IMR-90 (cell line): ENCODE results near the gene RPTOR. TPM values are rescaled to one million over a fixed set of nuclear protein-coding genes. Genes with fewer than 3 reads are reported as not detected.

Experiments
- ATAC-seq: fragments of 200-7000 bp; cut with Tn5 transposase; 2 replicates; pipeline ENCODE4 v1.9.1; 2020; ENCODE audit warnings: low read depth, mild to moderate bottlenecking, moderate library complexity
- BruUV-seq: library from RNA; stranded (reverse); fragments of 400-500 nt; replicated peaks from 2 replicates; lab custom pipeline; 2021; lab: Mats Ljungman, UMichigan
- CTCF ChIA-PET: fragments of 300-600 bp; formaldehyde crosslinking; extraction: SDS; loops from one replicate; lab custom pipeline; 2021; ENCODE audit warnings: antibody characterized with exemption; lab: Yijun Ruan, JAX
- POLR2A ChIA-PET: fragments of 300-600 bp; sonication (Branson Sonifier 250); formaldehyde crosslinking; loops from one replicate; lab custom pipeline; 2022; ENCODE audit warnings: antibody characterized with exemption; ENCODE audit not compliant: unreplicated experiment; lab: Charles Lee
- DNase-seq: peaks from one replicate; pipeline ENCODE4 v3.0.0; 2013
- H2AFZ ChIP-seq: replicated peaks from 2 replicates; pipeline ENCODE3; 2013; ENCODE audit warnings: low read length, mild to moderate bottlenecking; ENCODE audit not compliant: poor library complexity
- H2AK5ac ChIP-seq: 2 replicates; pipeline ENCODE4 v1.6.1; 2013; ENCODE audit warnings: low read depth, low read length, inconsistent platforms
- H2AK9ac ChIP-seq: replicated peaks from 2 replicates; pipeline ENCODE3; 2013; ENCODE audit warnings: mild to moderate bottlenecking, low read depth, low read length, moderate library complexity; ENCODE audit not compliant: poor library complexity
- H2BK120ac ChIP-seq: 2 replicates; pipeline ENCODE4 v1.6.1; 2013; ENCODE audit warnings: low read depth, low read length, inconsistent platforms
- H2BK15ac ChIP-seq: 3 replicates; pipeline ENCODE4 v1.6.1; 2013; ENCODE audit warnings: low read depth, low read length, inconsistent platforms
- H2BK20ac ChIP-seq: 2 replicates; pipeline ENCODE4 v1.6.1; 2013; ENCODE audit warnings: low read depth, mild to moderate bottlenecking, inconsistent platforms, low read length, moderate library complexity
- H2BK5ac ChIP-seq: 2 replicates; pipeline ENCODE4 v1.6.1; 2013; ENCODE audit warnings: mild to moderate bottlenecking, low read depth, low read length, inconsistent platforms; ENCODE audit not compliant: poor library complexity, severe bottlenecking
- H3K14ac ChIP-seq: replicated peaks from 2 replicates; pipeline ENCODE4 v1.6.1; 2013; ENCODE audit warnings: low read depth, low read length, inconsistent platforms
- H3K18ac ChIP-seq: 2 replicates; pipeline ENCODE4 v1.6.1; 2013; ENCODE audit warnings: low read depth, low read length, control low read depth
- H3K23ac ChIP-seq: 2 replicates; pipeline ENCODE4 v1.6.1; 2013; ENCODE audit warnings: low read depth, low read length, inconsistent platforms
- H3K27ac ChIP-seq: 2 replicates; pipeline ENCODE4 v1.5.1; 2013; ENCODE audit warnings: mild to moderate bottlenecking, control low read depth, low read length; ENCODE audit not compliant: insufficient read depth
- H3K27me3 ChIP-seq: 2 replicates; pipeline ENCODE4 v1.6.1; 2013; ENCODE audit warnings: low read length; ENCODE audit not compliant: control insufficient read depth, insufficient read depth
- H3K36me3 ChIP-seq: 2 replicates; pipeline ENCODE4 v1.6.1; 2013; ENCODE audit warnings: low read length, mixed read lengths; ENCODE audit not compliant: control insufficient read depth, insufficient read depth
- H3K4ac ChIP-seq: 2 replicates; pipeline ENCODE4 v1.6.1; 2013; ENCODE audit warnings: low read depth, low read length, inconsistent platforms
- H3K4me1 ChIP-seq: 2 replicates; pipeline ENCODE4 v1.6.1; 2013; ENCODE audit warnings: low read length, mixed read lengths; ENCODE audit not compliant: control insufficient read depth, insufficient read depth
- H3K4me2 ChIP-seq: 2 replicates; pipeline ENCODE4 v1.6.1; 2013; ENCODE audit warnings: low read depth, mild to moderate bottlenecking, control low read depth, low read length, moderate library complexity
- H3K4me3 ChIP-seq: 2 replicates; pipeline ENCODE4 v1.5.1; 2013; ENCODE audit warnings: low read depth, mild to moderate bottlenecking, control low read depth, low read length, moderate library complexity; ENCODE audit not compliant: insufficient read depth
- H3K56ac ChIP-seq: 2 replicates; pipeline ENCODE4 v1.6.1; 2013; ENCODE audit warnings: low read length, inconsistent platforms; ENCODE audit not compliant: insufficient read depth; ENCODE audit errors: extremely low read depth
- H3K79me1 ChIP-seq, 2 experiments: 2 replicates each; pipeline ENCODE4 v1.6.1; 2013; ENCODE audit warnings: low read length in 2 of 2, inconsistent platforms in 1 of 2, low read depth in 1 of 2
- H3K9ac ChIP-seq: 2 replicates; pipeline ENCODE4 v1.6.1; 2013; ENCODE audit warnings: low read depth, low read length, control low read depth
- H3K9me1 ChIP-seq: 2 replicates; pipeline ENCODE4 v1.6.1; 2013; ENCODE audit warnings: low read length, inconsistent platforms; ENCODE audit not compliant: insufficient read depth
- H3K9me3 ChIP-seq: 2 replicates; pipeline ENCODE4 v1.6.1; 2013; ENCODE audit warnings: low read length; ENCODE audit not compliant: control insufficient read depth, insufficient read depth
- H4K20me1 ChIP-seq: 2 replicates; pipeline ENCODE4 v1.6.1; 2013; ENCODE audit warnings: low read length, inconsistent platforms; ENCODE audit not compliant: insufficient read depth
- H4K5ac ChIP-seq: 2 replicates; pipeline ENCODE4 v1.6.1; 2013; ENCODE audit warnings: mild to moderate bottlenecking, low read depth, low read length, control low read depth
- H4K8ac ChIP-seq, 2 experiments: 2 replicates each; pipeline ENCODE4 v1.6.1; 2013; ENCODE audit warnings: low read depth in 2 of 2, low read length in 2 of 2, control low read depth in 1 of 2, inconsistent platforms in 1 of 2
- H4K91ac ChIP-seq: 2 replicates; pipeline ENCODE4 v1.6.1; 2013; ENCODE audit warnings: low read depth, low read length, inconsistent platforms; ENCODE audit not compliant: insufficient read depth
- BHLHE40 ChIP-seq: fragments of 150-350 bp; IDR thresholded peaks from 2 replicates; pipeline ENCODE4 v1.6.1; 2016; ENCODE audit warnings: mild to moderate bottlenecking, low read depth, low read length
- FOS ChIP-seq: fragments of 150-350 bp; IDR thresholded peaks from 2 replicates; pipeline ENCODE4 v1.6.1; 2016; ENCODE audit warnings: low read depth, low read length
- MAZ ChIP-seq: IDR thresholded peaks from 2 replicates; pipeline ENCODE4 v1.6.1; 2012; ENCODE audit warnings: low read depth, mild to moderate bottlenecking, low read length, improper control_type of control experiment, moderate library complexity, borderline replicate concordance
- NFE2L2 ChIP-seq: fragments of 150-350 bp; IDR thresholded peaks from 2 replicates; pipeline ENCODE4 v1.6.1; 2016; ENCODE audit warnings: low read depth, mild to moderate bottlenecking, low read length
- RAD21 ChIP-seq: IDR thresholded peaks from 2 replicates; pipeline ENCODE4 v1.6.1; 2012; ENCODE audit warnings: low read length, improper control_type of control experiment
- RFX5 ChIP-seq: IDR thresholded peaks from 2 replicates; pipeline ENCODE4 v1.8.0; 2012; ENCODE audit warnings: low read depth, mild to moderate bottlenecking, low read length, moderate library complexity
- WGBS, 2 experiments: methylation state at CpG; one replicate each; pipeline versions ENCODE4 v1.1.5 to v1.1.7; 2013; ENCODE audit warnings: missing lambda C conversion rate in 2 of 2; ENCODE audit not compliant: insufficient read length in 1 of 2; ENCODE audit errors: extremely low coverage in 2 of 2; 5-methylcytosine and 5-hydroxymethylcytosine counted together
- dilution Hi-C: fragments of 300-500 bp; cut with HindIII; formaldehyde crosslinking; loops from one replicate; pipeline ENCODE4 v1.14.3; 2018; ENCODE audit warnings: low sequenced_read_pairs; ENCODE audit not compliant: unreplicated experiment
- in situ Hi-C: fragments of 300-500 bp; cut with MboI; formaldehyde crosslinking; loops from 3 replicates; pipeline ENCODE4 v1.14.3; 2019; ENCODE audit warnings: low sequenced_read_pairs, inconsistent platforms, mixed read lengths
- intact Hi-C: fragments of 100-400 bp; cut with micrococcal nuclease; formaldehyde crosslinking; loops from 2 replicates; pipeline ENCODE4 v1.10.0; 2022
- polyA plus RNA-seq, 3 experiments: library from polyadenylated mRNA; depleted of rRNA; stranded (reverse); fragments of >200 nt; gene quantifications; 2 replicates each; pipeline ENCODE4 v1.2.3, GENCODE V29; 2012; ENCODE audit warnings: low replicate concordance in 1 of 3
- total RNA-seq: library from RNA; depleted of rRNA; stranded (reverse); fragments of >200 nt; gene quantifications from 2 replicates; pipeline ENCODE4 v1.2.3, GENCODE V29; 2012

The RPTOR gene
- total and polyA plus RNA-seq, 2 of the 4 experiments (the other 2 are of a cell fraction) = 10.8 to 14.7 TPM

GRCh38 chr17:80665792-80666191 is 121.2 kb downstream of the RPTOR start:
- Histone ChIP-seq H3K27me3 (no peaks in the 10 kb centered on the region), H3K23ac (no peak overlapping the region), H3K27ac (no peak overlapping the region), H3K9ac (no peak overlapping the region), H4K91ac (no peak overlapping the region), H2AK9ac (no peak overlapping the region), H3K4ac (no peak overlapping the region), H4K20me1 (peaks cover 9% of the 10 kb centered on the region; the same call in 1 of the 2 replicates), H3K14ac (no peak overlapping the region), H4K8ac (no peak overlapping the region), H3K79me1 (peaks cover 28 to 68% of the 10 kb centered on the region in 2 experiments), H3K9me3 (no peaks in the 10 kb centered on the region), H2AK5ac (no peak overlapping the region), H2BK20ac (no peak overlapping the region), H4K5ac (no peak overlapping the region), H3K9me1 (peaks cover 13% of the 10 kb centered on the region), H3K18ac (no peak overlapping the region), H2BK5ac (no peak overlapping the region), H3K4me1 (peaks cover 14% of the 10 kb centered on the region), H3K4me3 (no peak overlapping the region), H2BK15ac (no peak overlapping the region), H3K36me3 (no peaks in the 10 kb centered on the region), H2AFZ (no peak overlapping the region), H2BK120ac (no peak overlapping the region), H3K56ac (no peak overlapping the region), H3K4me2 (no peak overlapping the region)
- CTCF ChIA-PET = no interaction called here
- TF ChIP-seq MAZ (no peak), BHLHE40 (no peak), NFE2L2 (no peak), RAD21 (no peak), FOS (no peak), RFX5 (no peak)
- in situ Hi-C loops (no loop called here), dilution Hi-C loops (no loop called here), intact Hi-C loops (no loop called here)
- DNase-seq (no peak), ATAC-seq (no peak)
- POLR2A ChIA-PET = no interaction called here
- BruUV-seq = no TSS peak
- WGBS, 2 experiments = no CpG with 5 or more reads among the region's 11 CpGs
